ENCODE data around the gene MARCHF5.

DNA sequence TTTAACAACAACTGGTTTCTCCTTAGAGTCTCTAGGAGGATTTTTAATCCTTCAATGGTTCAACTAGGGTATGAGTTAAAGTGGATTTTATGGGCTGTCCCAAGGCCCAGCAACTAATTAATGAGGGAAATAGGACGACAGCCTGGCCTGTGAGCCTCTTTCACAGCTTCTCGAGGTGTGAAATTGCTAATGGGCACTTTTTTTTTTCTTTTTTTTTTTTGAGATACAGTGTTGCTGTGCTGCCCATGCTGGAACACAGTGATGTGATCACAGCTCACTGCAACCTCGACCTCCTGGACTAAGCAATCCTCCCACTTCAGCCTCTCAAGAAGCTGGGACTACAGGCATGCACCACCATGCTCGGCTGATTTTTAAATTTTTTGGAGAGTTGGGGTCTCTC lies 87.0 kb downstream of the MARCHF5 start:
- TF ChIP-seq, protein P1, sequence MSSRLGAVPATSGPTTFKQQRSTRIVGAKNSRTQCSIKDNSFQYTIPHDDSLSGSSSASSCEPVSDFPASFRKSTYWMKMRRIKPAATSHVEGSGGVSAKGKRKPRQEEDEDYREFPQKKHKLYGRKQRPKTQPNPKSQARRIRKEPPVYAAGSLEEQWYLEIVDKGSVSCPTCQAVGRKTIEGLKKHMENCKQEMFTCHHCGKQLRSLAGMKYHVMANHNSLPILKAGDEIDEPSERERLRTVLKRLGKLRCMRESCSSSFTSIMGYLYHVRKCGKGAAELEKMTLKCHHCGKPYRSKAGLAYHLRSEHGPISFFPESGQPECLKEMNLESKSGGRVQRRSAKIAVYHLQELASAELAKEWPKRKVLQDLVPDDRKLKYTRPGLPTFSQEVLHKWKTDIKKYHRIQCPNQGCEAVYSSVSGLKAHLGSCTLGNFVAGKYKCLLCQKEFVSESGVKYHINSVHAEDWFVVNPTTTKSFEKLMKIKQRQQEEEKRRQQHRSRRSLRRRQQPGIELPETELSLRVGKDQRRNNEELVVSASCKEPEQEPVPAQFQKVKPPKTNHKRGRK (CRISPR knock-in tag; IDR thresholded peaks at IDR 0.05; ENCODE audit: borderline replicate concordance), result no peak
- TF ChIP-seq, protein P2, sequence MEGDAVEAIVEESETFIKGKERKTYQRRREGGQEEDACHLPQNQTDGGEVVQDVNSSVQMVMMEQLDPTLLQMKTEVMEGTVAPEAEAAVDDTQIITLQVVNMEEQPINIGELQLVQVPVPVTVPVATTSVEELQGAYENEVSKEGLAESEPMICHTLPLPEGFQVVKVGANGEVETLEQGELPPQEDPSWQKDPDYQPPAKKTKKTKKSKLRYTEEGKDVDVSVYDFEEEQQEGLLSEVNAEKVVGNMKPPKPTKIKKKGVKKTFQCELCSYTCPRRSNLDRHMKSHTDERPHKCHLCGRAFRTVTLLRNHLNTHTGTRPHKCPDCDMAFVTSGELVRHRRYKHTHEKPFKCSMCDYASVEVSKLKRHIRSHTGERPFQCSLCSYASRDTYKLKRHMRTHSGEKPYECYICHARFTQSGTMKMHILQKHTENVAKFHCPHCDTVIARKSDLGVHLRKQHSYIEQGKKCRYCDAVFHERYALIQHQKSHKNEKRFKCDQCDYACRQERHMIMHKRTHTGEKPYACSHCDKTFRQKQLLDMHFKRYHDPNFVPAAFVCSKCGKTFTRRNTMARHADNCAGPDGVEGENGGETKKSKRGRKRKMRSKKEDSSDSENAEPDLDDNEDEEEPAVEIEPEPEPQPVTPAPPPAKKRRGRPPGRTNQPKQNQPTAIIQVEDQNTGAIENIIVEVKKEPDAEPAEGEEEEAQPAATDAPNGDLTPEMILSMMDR (IDR thresholded peaks at IDR 0.05), result no peak
- TF ChIP-seq TEAD4 (CRISPR knock-in tag; IDR thresholded peaks at IDR 0.05), result no peak
- TF ChIP-seq SMAD4 (CRISPR knock-in tag; IDR thresholded peaks at IDR 0.05), result no peak
- no peak for TF ChIP-seq NR1H2 (CRISPR knock-in tag; IDR thresholded peaks at IDR 0.05)
- TF ChIP-seq, protein P3, sequence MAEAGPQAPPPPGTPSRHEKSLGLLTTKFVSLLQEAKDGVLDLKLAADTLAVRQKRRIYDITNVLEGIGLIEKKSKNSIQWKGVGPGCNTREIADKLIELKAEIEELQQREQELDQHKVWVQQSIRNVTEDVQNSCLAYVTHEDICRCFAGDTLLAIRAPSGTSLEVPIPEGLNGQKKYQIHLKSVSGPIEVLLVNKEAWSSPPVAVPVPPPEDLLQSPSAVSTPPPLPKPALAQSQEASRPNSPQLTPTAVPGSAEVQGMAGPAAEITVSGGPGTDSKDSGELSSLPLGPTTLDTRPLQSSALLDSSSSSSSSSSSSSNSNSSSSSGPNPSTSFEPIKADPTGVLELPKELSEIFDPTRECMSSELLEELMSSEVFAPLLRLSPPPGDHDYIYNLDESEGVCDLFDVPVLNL (CRISPR knock-in tag; IDR thresholded peaks at IDR 0.05; ENCODE audit: borderline replicate concordance, low read depth), result no peak
- TF ChIP-seq, protein P4, sequence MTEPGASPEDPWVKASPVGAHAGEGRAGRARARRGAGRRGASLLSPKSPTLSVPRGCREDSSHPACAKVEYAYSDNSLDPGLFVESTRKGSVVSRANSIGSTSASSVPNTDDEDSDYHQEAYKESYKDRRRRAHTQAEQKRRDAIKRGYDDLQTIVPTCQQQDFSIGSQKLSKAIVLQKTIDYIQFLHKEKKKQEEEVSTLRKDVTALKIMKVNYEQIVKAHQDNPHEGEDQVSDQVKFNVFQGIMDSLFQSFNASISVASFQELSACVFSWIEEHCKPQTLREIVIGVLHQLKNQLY (CRISPR knock-in tag; IDR thresholded peaks at IDR 0.05), result no peak
- no peak for TF ChIP-seq ATF1 (CRISPR knock-in tag; IDR thresholded peaks at IDR 0.05)
- no peak for TF ChIP-seq TEAD1 (CRISPR knock-in tag; IDR thresholded peaks at IDR 0.05)
